Mesothelial cell of epicardium (in vitro differentiated cells): ENCODE results near the gene TENM4. TPM values are rescaled to one million over a fixed set of nuclear protein-coding genes. Genes with fewer than 3 reads are reported as not detected.

ENCODE experiments used
- DNase-seq, 2 experiments: peaks; one replicate each; pipeline ENCODE4 v3.0.0; 2021; ENCODE audit warnings: low spot score in 2 of 2; ENCODE audit not compliant: unreplicated experiment in 2 of 2
- H3K27ac Mint-ChIP-seq: 2 replicates; pipeline ENCODE4 v1.8.0; 2021; ENCODE audit warnings: mixed read lengths
- H3K27me3 Mint-ChIP-seq: 2 replicates; pipeline ENCODE4 v1.8.0; 2021; ENCODE audit warnings: low read depth, mixed read lengths
- H3K36me3 Mint-ChIP-seq: 2 replicates; pipeline ENCODE4 v1.8.0; 2021; ENCODE audit warnings: mixed read lengths
- H3K4me1 Mint-ChIP-seq: 2 replicates; pipeline ENCODE4 v1.8.0; 2021; ENCODE audit warnings: mixed read lengths
- H3K4me3 Mint-ChIP-seq: 2 replicates; pipeline ENCODE4 v1.8.0; 2021; ENCODE audit warnings: mild to moderate bottlenecking, moderate library complexity, mixed read lengths
- H3K9me3 Mint-ChIP-seq: 2 replicates; pipeline ENCODE4 v1.8.0; 2021; ENCODE audit warnings: mixed read lengths
- CTCF ChIP-seq: fragments of 200-600 bp; sonication (generic); IDR thresholded peaks from one replicate; pipeline ENCODE4 v1.5.0; 2021; ENCODE audit warnings: antibody characterized with exemption; ENCODE audit not compliant: unreplicated experiment
- total RNA-seq: library from RNA; stranded (reverse); gene quantifications from 3 replicates; pipeline ENCODE4 v1.2.1, GENCODE V29; 2021

The TENM4 gene
- total RNA-seq, 1 donor from 2014 or later, result 187 TPM

- Mint-ChIP-seq H3K4me3 (no peak overlapping the region), H3K36me3 (peaks cover 54% of the 10 kb centered on the region), H3K9me3 (peaks cover 41% of the 10 kb centered on the region), H3K27ac (peak overlapping the region; percentile 17), H3K4me1 (peaks cover 2% of the 10 kb centered on the region), H3K27me3 (no peaks in the 10 kb centered on the region)
- TF ChIP-seq CTCF, result no peak
- no peak for DNase-seq
Measured at GRCh38 chr11:79007771-79008402, 432.9 kb downstream of the TENM4 start.

DNA sequence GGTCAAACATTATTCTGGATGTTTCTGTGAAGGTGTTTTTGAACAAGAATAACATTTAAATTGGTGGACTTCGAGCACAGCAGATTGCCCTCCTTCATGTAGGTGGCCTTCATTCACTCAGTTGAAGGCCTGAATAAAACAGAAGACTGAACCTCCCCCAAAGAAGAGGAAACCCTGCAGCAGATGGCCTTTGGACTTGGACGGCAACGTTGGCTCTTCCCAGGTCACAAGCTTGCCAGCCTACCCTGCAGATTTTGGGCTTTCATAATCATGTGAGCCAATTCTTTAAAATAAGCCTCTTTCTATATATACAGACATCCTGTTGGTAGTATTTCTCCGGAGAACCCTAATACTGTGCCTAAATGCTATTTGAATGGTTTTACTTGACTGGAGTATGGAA is 434.0 kb downstream of the TENM4 start:
- peaks cover 60% of the 10 kb centered on the region for H3K36me3 Mint-ChIP-seq
- no peak overlapping the region for H3K4me3 Mint-ChIP-seq
- no peak for DNase-seq
- peaks cover 2% of the 10 kb centered on the region for H3K4me1 Mint-ChIP-seq
- H3K27ac Mint-ChIP-seq, result no peak overlapping the region
- no peak for TF ChIP-seq CTCF
- no peaks in the 10 kb centered on the region for H3K27me3 Mint-ChIP-seq
- H3K9me3 Mint-ChIP-seq, result peaks cover 51% of the 10 kb centered on the region

GRCh38 chr11:78996007-78996406 is 444.8 kb downstream of the TENM4 start:
- H3K27me3 Mint-ChIP-seq, result no peaks in the 10 kb centered on the region
- DNase-seq, result no peak
- H3K9me3 Mint-ChIP-seq, result peaks cover 29% of the 10 kb centered on the region
- H3K4me3 Mint-ChIP-seq, result no peak overlapping the region
- no peak for TF ChIP-seq CTCF
- peaks cover 19% of the 10 kb centered on the region for H3K4me1 Mint-ChIP-seq
- no peak overlapping the region for H3K27ac Mint-ChIP-seq
- peaks cover 24% of the 10 kb centered on the region for H3K36me3 Mint-ChIP-seq

DNA sequence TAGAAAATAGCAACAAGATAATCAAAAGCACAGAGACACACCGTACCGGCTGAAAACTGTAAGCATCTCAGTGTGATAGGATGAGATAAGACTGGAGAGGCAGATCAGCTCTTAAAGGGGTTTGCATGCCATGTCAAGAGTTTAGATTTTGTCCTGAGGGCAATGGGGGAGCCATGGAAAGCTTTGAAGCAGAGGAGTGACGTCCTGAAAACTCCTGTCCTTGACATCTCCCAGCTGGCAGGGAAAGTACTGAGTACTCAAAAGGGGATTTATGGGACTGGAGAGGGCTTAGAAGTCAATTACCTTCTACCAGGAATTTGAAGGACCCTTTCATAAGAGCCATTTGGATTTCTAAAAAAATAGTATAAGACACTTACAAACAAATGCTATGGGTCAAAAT is 445.7 kb downstream of the TENM4 start:
- Mint-ChIP-seq H3K4me1 (peaks cover 19% of the 10 kb centered on the region), H3K27ac (peak overlapping the region; percentile 17), H3K9me3 (peaks cover 23% of the 10 kb centered on the region), H3K27me3 (no peaks in the 10 kb centered on the region), H3K4me3 (no peak overlapping the region), H3K36me3 (peaks cover 22% of the 10 kb centered on the region)
- no peak for TF ChIP-seq CTCF
- DNase-seq, result no peak

DNA sequence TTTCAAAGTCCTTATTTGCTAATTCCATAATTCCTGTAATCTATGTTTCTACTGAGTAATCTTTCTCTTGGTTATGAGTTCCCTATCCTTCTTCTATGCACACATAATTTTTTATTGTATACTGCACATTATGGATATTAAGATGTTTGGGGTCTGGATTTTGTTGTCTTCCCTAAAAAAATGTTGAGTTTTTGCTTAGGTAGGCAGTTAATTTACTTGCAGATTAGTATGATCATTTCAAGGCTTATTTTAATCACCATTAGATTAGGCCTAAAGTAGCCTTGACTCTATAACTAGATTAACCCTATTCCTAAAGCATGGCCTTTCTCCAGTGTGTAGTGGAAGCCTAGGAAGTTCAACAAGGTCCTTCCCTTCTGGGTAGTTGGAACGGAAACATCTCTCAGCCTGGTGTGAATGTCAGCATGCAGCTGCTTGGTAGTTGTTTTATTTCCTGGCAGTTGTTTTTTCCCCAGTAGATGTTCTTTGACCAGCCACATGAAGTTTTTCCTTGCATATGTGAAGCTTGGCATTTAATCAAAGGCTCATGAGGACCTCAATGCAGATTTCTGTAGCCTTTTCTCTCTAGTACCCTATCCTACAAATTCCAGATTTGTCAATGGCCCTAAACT is 446.9 kb downstream of the TENM4 start:
- DNase-seq, result no peak
- no peak for TF ChIP-seq CTCF
- Mint-ChIP-seq H3K36me3 (peaks cover 12% of the 10 kb centered on the region), H3K27me3 (no peaks in the 10 kb centered on the region), H3K4me1 (peaks cover 22% of the 10 kb centered on the region), H3K27ac (no peak overlapping the region), H3K9me3 (peaks cover 13% of the 10 kb centered on the region), H3K4me3 (no peak overlapping the region)
